ENCODE results near the gene ATG2A.

The ATG2A gene

GRCh38 chr11:64916775-64917662 lies at the start of gene ATG2A:
TSS of gene ATG2A (minus strand) at chr11:64917209. CDS start at chr11:64917135, 74 bp downstream.
- DNase-seq = peak; percentile 100

GRCh38 chr11:64963072-64963631 lies 46.1 kb upstream of the ATG2A start:
- no peak for DNase-seq

GRCh38 chr11:64960719-64961118 lies 43.7 kb upstream of the ATG2A start:
- no peak for DNase-seq

GRCh38 chr11:64959498-64959897 lies 42.5 kb upstream of the ATG2A start:
- no peak for DNase-seq

DNA sequence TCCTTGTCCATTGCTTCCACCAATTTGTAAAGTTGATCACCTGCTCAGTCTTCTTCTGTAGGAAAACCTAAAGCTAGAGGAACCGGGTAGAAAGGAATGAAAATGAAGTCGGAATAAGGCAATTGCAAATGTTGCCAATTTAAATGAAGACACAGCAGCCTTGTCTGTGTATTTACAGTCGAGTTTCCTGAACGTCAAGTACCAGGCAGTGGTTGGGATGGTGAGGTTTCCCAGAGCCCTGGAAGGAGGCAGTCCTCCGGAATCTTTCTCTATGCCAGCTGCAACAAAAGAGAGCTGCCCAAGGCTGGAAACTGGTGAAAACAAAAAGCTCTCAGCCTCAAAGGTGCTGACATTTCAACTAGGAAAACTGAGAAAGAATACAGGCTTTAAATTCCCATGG lies 37.2 kb upstream of the ATG2A start:
- no peak for DNase-seq

DNA sequence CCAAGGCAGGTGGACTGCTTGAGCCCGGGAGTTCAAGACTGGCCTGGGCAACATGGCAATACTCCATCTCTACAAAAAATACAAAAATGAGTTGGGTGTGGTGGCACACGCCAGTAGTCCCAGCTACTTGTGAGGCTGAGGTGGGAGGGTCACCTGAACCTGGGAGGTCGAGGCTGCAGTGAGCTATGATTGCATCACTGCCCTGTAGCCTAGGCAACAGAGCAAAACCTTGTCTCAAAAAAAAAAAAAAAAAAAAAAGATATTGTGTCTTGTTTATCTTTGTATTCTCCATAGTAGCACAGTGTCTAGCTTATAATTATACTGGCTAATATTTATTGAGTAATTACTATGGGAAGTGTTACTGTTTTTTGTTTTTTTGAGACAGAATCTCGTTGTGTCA lies 34.5 kb upstream of the ATG2A start:
- DNase-seq = no peak

DNA sequence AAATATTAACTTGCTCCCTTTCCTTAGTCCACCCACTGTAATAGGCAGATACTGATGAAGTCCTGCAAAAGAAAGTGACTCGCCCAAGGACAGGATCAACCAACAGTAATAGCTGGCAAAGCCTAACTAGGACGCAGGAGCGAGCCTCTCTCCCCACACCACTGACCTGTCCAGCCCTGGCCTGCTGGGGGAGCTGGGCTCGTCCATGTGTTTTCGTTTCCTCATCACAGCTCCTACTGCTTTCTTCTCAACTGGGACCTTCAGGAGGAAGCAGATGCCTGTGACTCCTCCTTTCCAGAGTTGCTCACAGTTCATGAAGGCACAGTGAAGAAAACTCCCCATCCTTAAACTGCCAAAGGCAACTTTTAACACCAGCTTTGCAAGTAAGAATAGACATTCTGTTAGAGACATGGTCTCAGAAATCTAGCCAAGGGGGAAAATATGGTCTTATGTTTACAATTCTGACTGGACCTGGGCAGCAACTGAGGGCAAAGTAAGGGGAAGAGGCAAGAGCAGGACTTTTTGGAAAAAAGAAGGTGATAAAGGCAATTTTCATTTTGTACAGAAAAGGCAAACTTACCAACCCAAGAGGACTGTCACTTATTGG lies 30.3 kb upstream of the ATG2A start:
- no peak for DNase-seq

DNA sequence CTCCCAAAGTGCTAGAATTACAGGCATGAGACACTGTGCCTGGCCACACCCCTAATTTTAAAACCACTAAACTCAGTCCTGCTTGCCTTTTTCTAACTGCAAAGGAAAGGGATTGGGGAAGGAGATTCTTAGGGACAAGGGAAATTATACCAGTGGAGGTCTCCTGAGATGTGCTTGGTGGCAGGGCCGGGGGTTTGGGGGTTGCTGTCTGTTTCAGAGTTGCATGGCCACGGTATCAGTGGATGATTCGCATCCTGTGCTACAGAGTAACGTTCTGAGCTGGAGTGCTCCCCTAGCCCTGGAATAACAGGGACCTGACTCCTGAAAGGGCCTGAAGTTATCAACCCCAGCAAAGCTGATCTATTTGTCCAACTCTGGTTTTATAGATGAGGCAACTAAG lies 19.5 kb upstream of the ATG2A start:
- DNase-seq = no peak

- DNase-seq = no peak
Measured at GRCh38 chr11:64935359-64936081, 18.5 kb upstream of the ATG2A start, which contains the start of gene GPHA2. TSS of gene GPHA2 (minus strand) at chr11:64935893. CDS start at chr11:64935460, 433 bp downstream.

GRCh38 chr11:64934682-64935358 lies 17.8 kb upstream of the ATG2A start:
- no peak for DNase-seq

DNA sequence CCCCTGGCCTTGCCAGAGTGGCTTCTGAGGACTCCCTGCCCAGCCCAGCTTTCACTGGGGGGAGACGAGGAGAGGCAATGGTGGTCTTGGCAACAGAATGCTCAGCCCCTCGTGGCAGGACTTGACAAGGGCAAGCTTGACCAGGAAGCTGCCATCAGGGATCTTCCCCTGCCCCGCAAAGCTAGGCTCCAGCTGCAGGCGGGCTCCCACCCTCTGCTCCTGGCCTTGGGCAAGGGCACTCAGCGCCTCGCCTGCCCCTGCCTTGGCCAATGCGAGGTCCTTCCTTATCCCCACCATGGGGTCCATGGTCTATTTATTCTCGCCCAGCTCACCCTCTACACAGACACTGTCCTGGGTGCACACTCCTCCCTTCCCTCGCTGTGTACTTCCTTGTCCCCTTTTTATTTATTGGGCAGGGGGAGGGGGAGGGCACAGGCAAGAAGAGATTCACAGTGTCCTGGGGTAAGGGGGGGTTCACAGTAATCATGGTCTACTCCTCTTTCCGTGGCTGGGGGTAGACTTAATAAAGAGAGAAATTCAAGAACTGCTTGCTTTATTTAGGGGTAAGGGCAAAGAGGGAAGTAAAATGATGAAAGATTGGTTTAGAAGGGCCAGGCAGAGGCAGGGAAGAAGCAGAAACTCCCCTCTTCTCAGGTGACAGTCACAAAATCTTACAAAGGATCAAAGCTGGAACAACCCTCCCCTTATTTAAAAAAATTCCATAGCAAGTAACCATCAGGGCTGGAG lies 17.1 kb upstream of the ATG2A start:
- DNase-seq = no peak

GRCh38 chr11:64933213-64933934 lies 16.4 kb upstream of the ATG2A start:
- no peak for DNase-seq

- no peak for DNase-seq
Measured at GRCh38 chr11:64932324-64932723, 15.3 kb upstream of the ATG2A start.

DNA sequence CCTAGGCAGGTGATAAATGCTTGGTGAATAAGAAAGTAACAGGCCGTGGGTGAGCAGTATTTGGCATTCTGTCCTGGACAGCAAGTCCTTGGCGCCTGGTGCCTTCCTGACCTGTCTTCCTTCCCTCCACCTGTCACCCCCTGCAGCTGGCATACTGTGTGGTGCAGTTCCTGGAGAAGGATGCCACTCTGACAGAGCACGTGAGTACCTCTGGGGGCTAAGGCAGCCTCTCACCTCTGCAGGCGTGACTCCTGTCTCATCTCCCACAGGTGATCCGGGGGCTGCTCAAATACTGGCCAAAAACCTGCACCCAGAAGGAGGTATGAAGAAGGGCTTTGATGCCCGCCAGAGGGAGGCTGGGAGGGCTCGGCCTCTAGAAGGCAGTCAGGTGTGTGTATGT lies 14.3 kb upstream of the ATG2A start:
- DNase-seq = no peak

DNA sequence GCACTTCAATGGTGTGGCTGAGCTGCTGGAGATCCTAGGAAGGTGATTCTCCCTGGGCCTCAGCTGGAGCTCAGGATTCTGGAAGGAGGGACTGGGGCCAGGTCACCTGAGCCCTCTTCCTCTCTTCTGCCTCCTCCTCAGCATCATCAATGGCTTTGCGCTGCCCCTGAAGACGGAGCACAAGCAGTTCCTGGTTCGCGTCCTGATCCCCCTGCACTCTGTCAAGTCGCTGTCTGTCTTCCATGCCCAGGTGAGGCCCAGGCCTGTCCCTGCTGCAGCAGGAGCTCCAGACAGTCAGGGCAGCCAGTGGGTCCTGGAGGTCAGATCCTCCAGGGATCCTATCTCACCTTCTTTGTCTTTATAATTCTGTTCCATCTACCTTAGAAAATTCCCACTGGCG lies 13.3 kb upstream of the ATG2A start:
- no peak for DNase-seq

- DNase-seq = no peak
Measured at GRCh38 chr11:64929625-64930024, 12.6 kb upstream of the ATG2A start.

DNA sequence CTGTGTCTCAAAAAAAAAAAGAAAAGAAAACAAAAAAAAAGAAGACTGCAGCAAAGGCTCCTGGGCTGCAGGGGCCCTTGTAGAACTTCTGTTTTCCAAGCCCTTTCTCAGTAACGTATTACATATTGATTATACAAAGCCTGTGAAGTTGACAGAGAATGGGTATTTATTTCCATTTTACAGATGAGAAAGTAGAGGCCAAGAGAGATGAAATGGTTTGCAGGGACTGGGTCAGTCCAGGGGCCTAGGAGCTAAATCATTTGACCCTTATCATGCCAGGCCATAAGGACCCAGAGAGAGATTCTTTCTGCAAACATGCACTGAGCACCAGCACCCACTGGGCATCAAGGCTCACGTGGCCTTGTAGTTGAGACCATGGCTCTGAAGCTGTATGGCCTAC lies 11.9 kb upstream of the ATG2A start:
- DNase-seq = no peak

GRCh38 chr11:64926689-64927088 lies 9.7 kb upstream of the ATG2A start:
- DNase-seq = no peak

DNA sequence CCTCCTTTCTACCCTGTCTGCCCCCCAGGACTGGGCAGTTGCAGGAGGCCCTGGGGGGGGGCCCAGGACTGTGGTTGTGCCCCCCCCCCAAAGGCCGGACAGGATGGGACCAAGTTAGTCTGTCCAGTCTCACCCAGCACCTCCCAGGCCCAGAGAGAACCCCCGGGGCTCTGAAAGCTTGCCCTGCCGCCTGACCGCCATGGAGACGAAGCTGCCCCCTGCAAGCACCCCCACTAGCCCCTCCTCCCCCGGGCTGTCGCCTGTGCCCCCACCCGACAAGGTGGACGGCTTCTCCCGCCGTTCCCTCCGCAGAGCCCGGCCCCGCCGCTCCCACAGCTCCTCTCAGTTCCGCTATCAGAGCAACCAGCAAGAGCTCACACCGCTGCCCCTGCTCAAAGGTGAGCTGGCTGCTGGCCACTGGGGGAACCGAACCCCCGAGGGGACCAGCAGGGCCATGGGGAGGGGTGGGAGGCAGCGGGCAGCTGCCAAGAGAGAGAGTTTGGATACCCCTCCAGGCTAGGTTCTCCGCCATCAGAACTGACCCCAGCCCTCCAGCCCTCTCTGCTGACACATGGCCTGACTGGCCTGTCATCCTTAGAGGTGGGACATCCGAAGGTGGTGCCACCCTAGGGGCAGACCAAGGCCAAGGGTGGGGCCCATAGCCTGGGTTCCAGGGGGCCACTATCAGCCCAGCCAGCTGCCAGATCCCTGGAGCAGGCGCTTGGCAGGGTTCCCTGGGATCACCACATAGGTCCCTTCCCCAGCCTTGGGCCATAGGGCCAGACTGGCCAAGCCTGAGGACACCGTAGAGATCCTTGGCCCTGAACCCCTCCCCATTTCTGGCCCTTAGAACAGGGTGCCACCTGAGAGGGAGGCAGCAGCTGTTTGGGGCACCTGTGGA lies 8.8 kb upstream of the ATG2A start:
- DNase-seq = no peak

DNA sequence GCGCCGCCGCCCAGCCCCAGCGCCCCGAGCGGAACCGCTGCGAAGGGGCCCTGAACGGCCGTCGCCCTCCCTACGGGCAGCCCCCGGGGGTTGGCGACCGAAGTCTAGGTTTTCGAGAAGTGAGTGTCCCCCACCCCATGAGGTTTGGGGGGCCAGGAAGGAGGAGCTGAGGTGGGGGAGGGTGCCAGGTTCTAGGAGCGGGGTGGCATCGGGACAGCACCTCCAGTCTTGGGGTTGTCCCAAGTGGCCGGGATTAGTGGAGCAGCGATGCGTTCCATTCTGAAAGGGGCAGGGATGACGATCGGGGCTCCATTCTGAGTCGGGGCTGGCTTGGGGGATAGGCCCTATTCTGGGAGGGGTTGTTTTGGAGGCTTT lies 7.9 kb upstream of the ATG2A start:
- no peak for DNase-seq

Data from DMS153 (cell line).